HepG2 (cell line): Measurements from ENCODE around the gene BPIFB6. TPM values are rescaled to one million over a fixed set of nuclear protein-coding genes. Genes with fewer than 3 reads are reported as not detected.

ENCODE experiments used
- DNMT1 ChIP-seq: sonication (generic); formaldehyde crosslinking; IDR thresholded peaks from 2 replicates; pipeline ENCODE4 v1.5.1; 2020; ENCODE audit warnings: mild to moderate bottlenecking, missing genetic modification reagents
- KDM5B ChIP-seq: sonication (generic); formaldehyde crosslinking; IDR thresholded peaks from 2 replicates; pipeline ENCODE4 v1.4.0; 2020; ENCODE audit warnings: missing genetic modification reagents, mild to moderate bottlenecking, borderline replicate concordance
- MAFG ChIP-seq: sonication (generic); formaldehyde crosslinking; IDR thresholded peaks from 2 replicates; pipeline ENCODE4 v1.5.1; 2020; ENCODE audit warnings: mild to moderate bottlenecking, missing genetic modification reagents
- PHF20 ChIP-seq: sonication (generic); formaldehyde crosslinking; IDR thresholded peaks from 2 replicates; pipeline ENCODE4 v1.5.0; 2020; ENCODE audit warnings: mild to moderate bottlenecking, missing genetic modification reagents
- RBFOX2 ChIP-seq: fragments of 200-400 bp; formaldehyde crosslinking; IDR thresholded peaks from 2 replicates; pipeline ENCODE4 v1.6.1; 2017; ENCODE audit warnings: low read depth, mild to moderate bottlenecking, low read length
- SIX1 ChIP-seq: sonication (generic); formaldehyde crosslinking; IDR thresholded peaks from 2 replicates; pipeline ENCODE4 v1.4.0; 2020; ENCODE audit warnings: missing genetic modification reagents, borderline replicate concordance
- U2AF1 ChIP-seq: fragments of 200-400 bp; formaldehyde crosslinking; optimal IDR thresholded peaks from 2 replicates; pipeline ENCODE3; 2017; ENCODE audit warnings: mild to moderate bottlenecking, low read depth, low read length
- ZNF33B ChIP-seq: sonication (generic); formaldehyde crosslinking; IDR thresholded peaks from 2 replicates; pipeline ENCODE4 v1.5.1; 2020; ENCODE audit warnings: mild to moderate bottlenecking, missing genetic modification reagents
- ZNF430 ChIP-seq: sonication (generic); formaldehyde crosslinking; IDR thresholded peaks from 2 replicates; pipeline ENCODE4 v1.9.0; 2021; ENCODE audit warnings: mild to moderate bottlenecking, missing genetic modification reagents
- ZNF891 ChIP-seq: sonication (generic); formaldehyde crosslinking; IDR thresholded peaks from 2 replicates; pipeline ENCODE4 v1.5.0; 2020; ENCODE audit warnings: mild to moderate bottlenecking, missing genetic modification reagents
- polyA plus RNA-seq, 8 experiments: library from polyadenylated mRNA; depleted of rRNA in 3 of 8; stranded (reverse) in 7 of 8; unstranded in 1 of 8; fragments of >200 nt; fragmentation: Illumina TruSeq in 4 of 8; extraction: Trizol in 4 of 8; gene quantifications; 2 replicates each; pipeline versions ENCODE4 v1.2.1 to v1.2.3, GENCODE V29; 2011 to 2016; ENCODE audit warnings: low read depth in 4 of 8, missing spikeins in 1 of 8, mixed read lengths in 1 of 8; ENCODE audit not compliant: insufficient read depth in 1 of 8
- total RNA-seq, 5 experiments: library from RNA; depleted of rRNA; stranded (reverse); fragments of >200 nt; fragmentation: Illumina TruSeq; extraction: Trizol; gene quantifications; 2 replicates each; pipeline ENCODE4 v1.2.3, GENCODE V29; 2016; ENCODE audit warnings: low read depth in 1 of 5
- TF ChIP-seq, protein P1 (sequence below): sonication (generic); formaldehyde crosslinking; IDR thresholded peaks from 2 replicates; pipeline ENCODE4 v1.5.0; 2020; ENCODE audit warnings: mild to moderate bottlenecking, missing genetic modification reagents, borderline replicate concordance
- TF ChIP-seq, protein P2 (sequence below): sonication (generic); formaldehyde crosslinking; IDR thresholded peaks from 2 replicates; pipeline ENCODE4 v1.5.0; 2020; ENCODE audit warnings: mild to moderate bottlenecking, missing genetic modification reagents
- TF ChIP-seq, protein P3 (sequence below): IDR thresholded peaks from 2 replicates; pipeline ENCODE4 v1.6.1; 2016; ENCODE audit warnings: missing biosample characterization, missing genetic modification reagents, low read depth
- TF ChIP-seq, protein P4 (sequence below): sonication (generic); formaldehyde crosslinking; IDR thresholded peaks from 2 replicates; pipeline ENCODE4 v1.4.0; 2020; ENCODE audit warnings: missing genetic modification reagents

BPIFB6 gene
- total and polyA plus RNA-seq, 2 of the 13 experiments (the other 11 are each of a cell fraction or from before 2014, with no cell fraction given), result 0.13 to 1.7 TPM

DNA sequence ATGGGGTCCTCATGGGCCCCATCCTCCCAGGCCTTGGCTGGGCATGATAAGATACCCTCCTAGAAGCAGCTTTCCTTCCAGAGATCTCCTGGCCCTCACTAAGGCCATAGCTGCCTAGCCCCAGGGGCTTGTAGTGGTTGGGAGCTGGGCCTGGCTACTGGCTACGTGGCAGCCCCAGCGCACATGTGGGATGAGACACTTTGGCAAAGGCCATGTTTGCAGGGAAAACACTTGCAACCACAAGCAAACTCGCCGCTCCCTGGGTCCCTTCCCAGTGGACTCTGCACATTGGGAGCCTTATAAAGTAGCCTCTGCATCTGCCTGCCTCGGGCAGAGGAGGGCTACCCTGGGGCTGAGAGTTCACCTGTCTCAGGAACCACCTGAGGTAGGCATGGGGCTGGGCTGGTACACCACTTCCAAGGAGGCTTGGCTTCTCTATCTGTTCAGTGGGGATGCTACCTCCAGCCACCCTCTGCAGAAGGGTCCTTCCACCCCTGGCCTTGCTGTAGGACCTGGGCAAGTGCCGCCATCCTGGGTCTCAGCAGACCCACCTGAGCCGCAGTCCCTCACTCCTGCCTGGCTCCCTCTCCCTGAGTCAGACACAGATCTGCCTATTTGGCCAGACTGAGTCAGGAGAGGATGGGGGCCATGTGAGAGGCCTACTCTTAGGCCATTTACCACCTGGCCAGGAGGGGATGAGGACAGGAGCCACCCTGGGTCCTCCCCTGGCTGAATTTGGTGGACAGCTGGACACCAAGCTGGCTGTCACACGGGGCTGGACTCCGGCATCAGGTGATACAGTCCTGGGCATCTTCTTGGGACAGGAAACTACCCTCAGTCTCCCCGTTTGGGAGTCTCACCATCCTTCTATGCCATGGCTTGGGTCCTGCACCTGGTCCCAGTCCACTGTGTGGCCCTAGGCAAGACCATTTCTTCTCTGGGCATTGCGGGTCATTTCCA, 23.8 kb upstream of the BPIFB6 start, which contains the start of gene BPIFB2 (continued):
- TF ChIP-seq, protein P1, sequence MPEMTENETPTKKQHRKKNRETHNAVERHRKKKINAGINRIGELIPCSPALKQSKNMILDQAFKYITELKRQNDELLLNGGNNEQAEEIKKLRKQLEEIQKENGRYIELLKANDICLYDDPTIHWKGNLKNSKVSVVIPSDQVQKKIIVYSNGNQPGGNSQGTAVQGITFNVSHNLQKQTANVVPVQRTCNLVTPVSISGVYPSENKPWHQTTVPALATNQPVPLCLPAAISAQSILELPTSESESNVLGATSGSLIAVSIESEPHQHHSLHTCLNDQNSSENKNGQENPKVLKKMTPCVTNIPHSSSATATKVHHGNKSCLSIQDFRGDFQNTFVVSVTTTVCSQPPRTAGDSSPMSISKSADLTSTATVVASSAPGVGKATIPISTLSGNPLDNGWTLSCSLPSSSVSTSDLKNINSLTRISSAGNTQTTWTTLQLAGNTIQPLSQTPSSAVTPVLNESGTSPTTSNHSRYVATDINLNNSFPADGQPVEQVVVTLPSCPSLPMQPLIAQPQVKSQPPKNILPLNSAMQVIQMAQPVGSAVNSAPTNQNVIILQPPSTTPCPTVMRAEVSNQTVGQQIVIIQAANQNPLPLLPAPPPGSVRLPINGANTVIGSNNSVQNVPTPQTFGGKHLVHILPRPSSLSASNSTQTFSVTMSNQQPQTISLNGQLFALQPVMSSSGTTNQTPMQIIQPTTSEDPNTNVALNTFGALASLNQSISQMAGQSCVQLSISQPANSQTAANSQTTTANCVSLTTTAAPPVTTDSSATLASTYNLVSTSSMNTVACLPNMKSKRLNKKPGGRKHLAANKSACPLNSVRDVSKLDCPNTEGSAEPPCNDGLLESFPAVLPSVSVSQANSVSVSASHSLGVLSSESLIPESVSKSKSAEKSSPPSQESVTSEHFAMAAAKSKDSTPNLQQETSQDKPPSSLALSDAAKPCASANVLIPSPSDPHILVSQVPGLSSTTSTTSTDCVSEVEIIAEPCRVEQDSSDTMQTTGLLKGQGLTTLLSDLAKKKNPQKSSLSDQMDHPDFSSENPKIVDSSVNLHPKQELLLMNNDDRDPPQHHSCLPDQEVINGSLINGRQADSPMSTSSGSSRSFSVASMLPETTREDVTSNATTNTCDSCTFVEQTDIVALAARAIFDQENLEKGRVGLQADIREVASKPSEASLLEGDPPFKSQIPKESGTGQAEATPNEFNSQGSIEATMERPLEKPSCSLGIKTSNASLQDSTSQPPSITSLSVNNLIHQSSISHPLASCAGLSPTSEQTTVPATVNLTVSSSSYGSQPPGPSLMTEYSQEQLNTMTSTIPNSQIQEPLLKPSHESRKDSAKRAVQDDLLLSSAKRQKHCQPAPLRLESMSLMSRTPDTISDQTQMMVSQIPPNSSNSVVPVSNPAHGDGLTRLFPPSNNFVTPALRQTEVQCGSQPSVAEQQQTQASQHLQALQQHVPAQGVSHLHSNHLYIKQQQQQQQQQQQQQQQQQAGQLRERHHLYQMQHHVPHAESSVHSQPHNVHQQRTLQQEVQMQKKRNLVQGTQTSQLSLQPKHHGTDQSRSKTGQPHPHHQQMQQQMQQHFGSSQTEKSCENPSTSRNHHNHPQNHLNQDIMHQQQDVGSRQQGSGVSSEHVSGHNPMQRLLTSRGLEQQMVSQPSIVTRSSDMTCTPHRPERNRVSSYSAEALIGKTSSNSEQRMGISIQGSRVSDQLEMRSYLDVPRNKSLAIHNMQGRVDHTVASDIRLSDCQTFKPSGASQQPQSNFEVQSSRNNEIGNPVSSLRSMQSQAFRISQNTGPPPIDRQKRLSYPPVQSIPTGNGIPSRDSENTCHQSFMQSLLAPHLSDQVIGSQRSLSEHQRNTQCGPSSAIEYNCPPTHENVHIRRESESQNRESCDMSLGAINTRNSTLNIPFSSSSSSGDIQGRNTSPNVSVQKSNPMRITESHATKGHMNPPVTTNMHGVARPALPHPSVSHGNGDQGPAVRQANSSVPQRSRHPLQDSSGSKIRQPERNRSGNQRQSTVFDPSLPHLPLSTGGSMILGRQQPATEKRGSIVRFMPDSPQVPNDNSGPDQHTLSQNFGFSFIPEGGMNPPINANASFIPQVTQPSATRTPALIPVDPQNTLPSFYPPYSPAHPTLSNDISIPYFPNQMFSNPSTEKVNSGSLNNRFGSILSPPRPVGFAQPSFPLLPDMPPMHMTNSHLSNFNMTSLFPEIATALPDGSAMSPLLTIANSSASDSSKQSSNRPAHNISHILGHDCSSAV (CRISPR knock-in tag), result peak; percentile 81; the same call in 1 of the 2 replicates
- TF ChIP-seq PHF20 (CRISPR knock-in tag), result peak; percentile 57
- TF ChIP-seq RBFOX2, result peak; percentile 77
- TF ChIP-seq SIX1 (CRISPR knock-in tag), result no peak; the same call in 1 of the 2 replicates
- TF ChIP-seq ZNF891 (CRISPR knock-in tag), result peak; percentile 86
- TF ChIP-seq ZNF33B (CRISPR knock-in tag), result peak; percentile 85
- TF ChIP-seq, protein P2, sequence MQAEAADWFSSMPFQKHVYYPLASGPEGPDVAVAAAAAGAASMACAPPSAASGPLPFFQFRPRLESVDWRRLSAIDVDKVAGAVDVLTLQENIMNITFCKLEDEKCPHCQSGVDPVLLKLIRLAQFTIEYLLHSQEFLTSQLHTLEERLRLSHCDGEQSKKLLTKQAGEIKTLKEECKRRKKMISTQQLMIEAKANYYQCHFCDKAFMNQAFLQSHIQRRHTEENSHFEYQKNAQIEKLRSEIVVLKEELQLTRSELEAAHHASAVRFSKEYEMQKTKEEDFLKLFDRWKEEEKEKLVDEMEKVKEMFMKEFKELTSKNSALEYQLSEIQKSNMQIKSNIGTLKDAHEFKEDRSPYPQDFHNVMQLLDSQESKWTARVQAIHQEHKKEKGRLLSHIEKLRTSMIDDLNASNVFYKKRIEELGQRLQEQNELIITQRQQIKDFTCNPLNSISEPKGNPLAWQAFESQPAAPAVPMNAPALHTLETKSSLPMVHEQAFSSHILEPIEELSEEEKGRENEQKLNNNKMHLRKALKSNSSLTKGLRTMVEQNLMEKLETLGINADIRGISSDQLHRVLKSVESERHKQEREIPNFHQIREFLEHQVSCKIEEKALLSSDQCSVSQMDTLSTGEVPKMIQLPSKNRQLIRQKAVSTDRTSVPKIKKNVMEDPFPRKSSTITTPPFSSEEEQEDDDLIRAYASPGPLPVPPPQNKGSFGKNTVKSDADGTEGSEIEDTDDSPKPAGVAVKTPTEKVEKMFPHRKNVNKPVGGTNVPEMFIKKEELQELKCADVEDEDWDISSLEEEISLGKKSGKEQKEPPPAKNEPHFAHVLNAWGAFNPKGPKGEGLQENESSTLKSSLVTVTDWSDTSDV (CRISPR knock-in tag), result peak; percentile 55
- TF ChIP-seq, protein P3, sequence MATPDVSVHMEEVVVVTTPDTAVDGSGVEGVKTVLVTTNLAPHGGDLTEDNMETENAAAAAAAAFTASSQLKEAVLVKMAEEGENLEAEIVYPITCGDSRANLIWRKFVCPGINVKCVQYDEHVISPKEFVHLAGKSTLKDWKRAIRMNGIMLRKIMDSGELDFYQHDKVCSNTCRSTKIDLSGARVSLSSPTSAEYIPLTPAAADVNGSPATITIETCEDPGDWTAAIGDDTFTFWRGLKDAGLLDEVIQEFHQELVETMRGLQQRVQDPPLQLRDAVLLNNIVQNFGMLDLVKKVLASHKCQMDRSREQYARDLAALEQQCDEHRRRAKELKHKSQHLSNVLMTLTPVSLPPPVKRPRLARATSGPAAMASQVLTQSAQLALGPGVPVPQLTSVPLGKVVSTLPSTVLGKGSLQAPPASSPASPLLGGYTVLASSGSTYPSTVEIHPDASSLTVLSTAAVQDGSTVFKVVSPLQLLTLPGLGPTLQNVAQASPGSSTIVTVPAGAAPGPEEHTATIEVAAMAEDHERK, result no peak
- no peak for TF ChIP-seq U2AF1
- TF ChIP-seq ZNF430, result peak; percentile 95; the same call in 1 of the 2 replicates
- no peak for TF ChIP-seq MAFG
- TF ChIP-seq, protein P4, sequence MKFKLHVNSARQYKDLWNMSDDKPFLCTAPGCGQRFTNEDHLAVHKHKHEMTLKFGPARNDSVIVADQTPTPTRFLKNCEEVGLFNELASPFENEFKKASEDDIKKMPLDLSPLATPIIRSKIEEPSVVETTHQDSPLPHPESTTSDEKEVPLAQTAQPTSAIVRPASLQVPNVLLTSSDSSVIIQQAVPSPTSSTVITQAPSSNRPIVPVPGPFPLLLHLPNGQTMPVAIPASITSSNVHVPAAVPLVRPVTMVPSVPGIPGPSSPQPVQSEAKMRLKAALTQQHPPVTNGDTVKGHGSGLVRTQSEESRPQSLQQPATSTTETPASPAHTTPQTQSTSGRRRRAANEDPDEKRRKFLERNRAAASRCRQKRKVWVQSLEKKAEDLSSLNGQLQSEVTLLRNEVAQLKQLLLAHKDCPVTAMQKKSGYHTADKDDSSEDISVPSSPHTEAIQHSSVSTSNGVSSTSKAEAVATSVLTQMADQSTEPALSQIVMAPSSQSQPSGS (CRISPR knock-in tag), result no peak
- TF ChIP-seq KDM5B (CRISPR knock-in tag), result peak; percentile 79; the same call in 1 of the 2 replicates
- no peak; the same call in 1 of the 2 replicates for TF ChIP-seq DNMT1 (CRISPR knock-in tag)
